PC-9 (cell line): ENCODE measurements around the gene CTNNB1.

Source experiments
- EZH2 ChIP-seq: fragments of 200-600 bp; sonication (generic); IDR thresholded peaks from 2 replicates; pipeline ENCODE4 v1.8.0; 2017; ENCODE audit warnings: antibody characterized with exemption, low read depth
- TF ChIP-seq, protein P1 (sequence below): fragments of 200-600 bp; sonication (generic); conservative IDR thresholded peaks from 2 replicates; pipeline ENCODE4 v1.6.1; 2017; ENCODE audit warnings: mixed run types, antibody characterized with exemption, mild to moderate bottlenecking, moderate library complexity

DNA sequence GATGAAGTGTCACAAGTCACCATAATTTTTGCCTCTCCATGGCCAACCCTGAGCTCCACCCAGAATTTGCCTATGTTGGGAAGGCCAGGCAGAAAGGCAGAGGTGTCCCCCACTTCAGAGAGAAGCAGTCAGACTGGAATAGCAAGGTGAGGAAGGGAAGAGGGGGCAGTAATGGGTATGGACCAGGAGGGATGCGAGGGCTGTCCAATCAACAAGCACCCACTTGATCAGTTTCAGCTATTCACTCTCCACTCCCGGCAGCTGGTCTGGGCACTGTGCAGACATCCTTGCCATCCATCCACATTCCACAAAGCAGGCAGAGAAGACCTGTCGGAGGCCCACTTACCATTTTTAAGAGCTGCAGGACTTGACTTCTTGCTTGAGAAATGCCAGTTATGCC is 43.5 kb upstream of the CTNNB1 start:
- TF ChIP-seq, protein P1, sequence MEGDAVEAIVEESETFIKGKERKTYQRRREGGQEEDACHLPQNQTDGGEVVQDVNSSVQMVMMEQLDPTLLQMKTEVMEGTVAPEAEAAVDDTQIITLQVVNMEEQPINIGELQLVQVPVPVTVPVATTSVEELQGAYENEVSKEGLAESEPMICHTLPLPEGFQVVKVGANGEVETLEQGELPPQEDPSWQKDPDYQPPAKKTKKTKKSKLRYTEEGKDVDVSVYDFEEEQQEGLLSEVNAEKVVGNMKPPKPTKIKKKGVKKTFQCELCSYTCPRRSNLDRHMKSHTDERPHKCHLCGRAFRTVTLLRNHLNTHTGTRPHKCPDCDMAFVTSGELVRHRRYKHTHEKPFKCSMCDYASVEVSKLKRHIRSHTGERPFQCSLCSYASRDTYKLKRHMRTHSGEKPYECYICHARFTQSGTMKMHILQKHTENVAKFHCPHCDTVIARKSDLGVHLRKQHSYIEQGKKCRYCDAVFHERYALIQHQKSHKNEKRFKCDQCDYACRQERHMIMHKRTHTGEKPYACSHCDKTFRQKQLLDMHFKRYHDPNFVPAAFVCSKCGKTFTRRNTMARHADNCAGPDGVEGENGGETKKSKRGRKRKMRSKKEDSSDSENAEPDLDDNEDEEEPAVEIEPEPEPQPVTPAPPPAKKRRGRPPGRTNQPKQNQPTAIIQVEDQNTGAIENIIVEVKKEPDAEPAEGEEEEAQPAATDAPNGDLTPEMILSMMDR = no peak
- TF ChIP-seq EZH2 = no peak
